Upper lobe of left lung (tissue), 4 donors: ENCODE measurements around the gene MYO9B.

Experiments
- EP300 ChIP-seq, 4 donors: sonication (generic); formaldehyde crosslinking; IDR thresholded peaks; one replicate each; pipeline ENCODE4 v1.5.1; 2017; ENCODE audit warnings: antibody characterized with exemption in 4 of 4, control low read depth in 2 of 4
- POLR2A ChIP-seq, 4 donors: fragments of 450-650 bp; IDR thresholded peaks; one replicate each; pipeline ENCODE4 v1.5.1; 2016 to 2017; ENCODE audit warnings: antibody characterized with exemption in 4 of 4, mild to moderate bottlenecking in 2 of 4
- POLR2AphosphoS5 ChIP-seq, 2 donors: sonication (generic); formaldehyde crosslinking; IDR thresholded peaks; one replicate each; pipeline ENCODE4 v1.5.1; 2017; ENCODE audit warnings: antibody characterized with exemption in 2 of 2
- TF ChIP-seq, protein P1 (sequence below), 6 experiments: fragments of 450-650 bp in 4 of 6; fragments of 200-600 bp in 2 of 6; sonication (generic) in 2 of 6; IDR thresholded peaks; one replicate each; pipeline ENCODE4 v1.5.1; 2016 to 2019; ENCODE audit warnings: antibody characterized with exemption in 6 of 6

- TF ChIP-seq POLR2AphosphoS5 (IDR thresholded peaks at IDR 0.05) (no peak), EP300 (IDR thresholded peaks at IDR 0.05) (no peak), POLR2A (IDR thresholded peaks at IDR 0.05) (no peak)
- TF ChIP-seq, protein P1, sequence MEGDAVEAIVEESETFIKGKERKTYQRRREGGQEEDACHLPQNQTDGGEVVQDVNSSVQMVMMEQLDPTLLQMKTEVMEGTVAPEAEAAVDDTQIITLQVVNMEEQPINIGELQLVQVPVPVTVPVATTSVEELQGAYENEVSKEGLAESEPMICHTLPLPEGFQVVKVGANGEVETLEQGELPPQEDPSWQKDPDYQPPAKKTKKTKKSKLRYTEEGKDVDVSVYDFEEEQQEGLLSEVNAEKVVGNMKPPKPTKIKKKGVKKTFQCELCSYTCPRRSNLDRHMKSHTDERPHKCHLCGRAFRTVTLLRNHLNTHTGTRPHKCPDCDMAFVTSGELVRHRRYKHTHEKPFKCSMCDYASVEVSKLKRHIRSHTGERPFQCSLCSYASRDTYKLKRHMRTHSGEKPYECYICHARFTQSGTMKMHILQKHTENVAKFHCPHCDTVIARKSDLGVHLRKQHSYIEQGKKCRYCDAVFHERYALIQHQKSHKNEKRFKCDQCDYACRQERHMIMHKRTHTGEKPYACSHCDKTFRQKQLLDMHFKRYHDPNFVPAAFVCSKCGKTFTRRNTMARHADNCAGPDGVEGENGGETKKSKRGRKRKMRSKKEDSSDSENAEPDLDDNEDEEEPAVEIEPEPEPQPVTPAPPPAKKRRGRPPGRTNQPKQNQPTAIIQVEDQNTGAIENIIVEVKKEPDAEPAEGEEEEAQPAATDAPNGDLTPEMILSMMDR (IDR thresholded peaks at IDR 0.05), result no peak
These were observed 84.2 kb downstream of the MYO9B start for GRCh38 chr19:17159466-17160393.
